Measurements from ENCODE around the gene SYNDIG1L. TPM values are rescaled to one million over a fixed set of nuclear protein-coding genes. Genes with fewer than 3 reads are reported as not detected.
"Not testable (repeated sequence)": the region's sequence is repeated elsewhere in the genome, so short reads cannot be mapped to it uniquely, and the experiment has no call there.

The SYNDIG1L gene
- total RNA-seq, 1 experiment from 2014 or later, result not detected

GRCh38 chr14:74403619-74404417, 22.2 kb downstream of the SYNDIG1L start:
- no peak for DNase-seq (ENCODE audit: low read depth)

DNA sequence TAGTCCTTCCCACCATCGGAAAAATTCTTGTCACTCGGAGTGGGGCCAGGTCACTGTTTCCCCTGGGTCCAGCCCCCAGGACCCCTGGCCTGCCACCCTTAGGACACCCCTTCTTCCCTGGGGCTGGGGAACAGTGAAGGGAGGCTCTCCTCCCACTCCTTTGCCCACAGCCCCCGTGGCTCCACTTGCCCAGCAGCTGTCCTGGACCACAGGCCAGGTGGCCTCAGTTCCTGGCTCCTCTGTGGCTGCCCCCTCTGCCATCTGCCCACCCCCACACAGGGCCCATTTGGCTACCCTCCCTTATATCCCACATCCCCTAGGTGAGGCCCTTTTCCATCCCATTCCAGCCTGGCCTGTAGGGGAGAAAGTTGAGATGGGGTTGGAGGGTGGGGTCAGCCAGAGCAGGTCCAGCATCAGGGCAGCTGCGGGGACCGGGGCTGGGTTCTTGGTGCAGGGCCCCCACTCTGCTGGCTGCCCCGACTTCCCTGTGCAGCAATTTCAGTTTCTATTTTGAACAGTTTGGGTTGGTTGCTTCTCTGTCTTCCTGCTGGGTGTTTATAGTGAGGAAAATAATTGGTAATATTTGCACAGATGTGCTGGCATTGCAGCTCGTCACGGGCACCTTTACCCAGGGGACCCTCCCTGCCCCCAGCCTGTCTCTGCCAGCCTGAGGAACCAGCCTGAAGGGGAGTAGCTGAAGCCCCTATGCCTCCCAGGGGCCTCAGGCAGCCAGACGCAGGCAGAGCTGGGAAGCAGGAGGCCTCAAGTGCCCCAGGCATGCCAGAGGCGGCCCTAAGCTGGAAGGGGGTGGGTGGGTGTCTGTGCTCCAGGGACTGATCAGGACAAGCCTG, 23.4 kb downstream of the SYNDIG1L start:
- no peak for DNase-seq (ENCODE audit: low read depth)

DNA sequence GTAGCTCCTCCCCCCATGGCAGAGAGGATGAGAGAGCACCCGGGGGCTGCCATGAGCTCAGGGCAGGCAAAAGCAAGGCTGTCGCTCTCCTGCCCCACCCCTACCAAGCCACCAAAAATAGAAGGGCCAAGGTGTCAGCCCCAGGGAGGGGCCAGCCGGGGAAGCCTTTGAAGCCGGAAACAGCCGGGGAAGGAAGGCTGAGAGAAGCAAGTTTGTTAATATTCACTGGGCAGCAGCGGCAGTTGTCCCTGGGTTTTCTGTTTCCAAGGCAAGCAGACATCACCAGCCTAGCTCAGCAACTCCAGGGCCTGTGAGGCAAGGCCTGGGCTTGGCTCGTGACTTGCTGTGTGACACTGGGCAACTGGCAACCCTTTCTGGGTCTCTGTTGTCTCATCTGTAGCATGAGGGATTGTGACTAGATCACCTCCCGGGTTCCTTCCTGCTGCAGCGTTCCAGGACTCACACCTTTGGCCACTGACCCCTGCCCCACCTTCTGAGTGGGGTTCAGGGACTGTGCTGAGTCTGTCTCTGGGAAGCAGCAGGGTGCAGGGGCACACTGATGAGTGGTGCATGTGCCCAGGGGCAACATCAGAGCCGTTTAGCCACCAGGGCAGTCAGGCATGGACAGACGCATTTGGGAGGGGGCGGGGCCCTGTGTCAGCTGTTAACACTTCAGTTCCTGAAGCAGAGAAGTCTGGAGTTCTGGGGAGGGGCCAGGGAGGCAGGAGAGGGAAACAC, 24.3 kb downstream of the SYNDIG1L start:
- peak; percentile 37 for DNase-seq (ENCODE audit: low read depth)

- no peak for DNase-seq (ENCODE audit: low read depth)
Measured at GRCh38 chr14:74400919-74401503, 25.0 kb downstream of the SYNDIG1L start.

DNA sequence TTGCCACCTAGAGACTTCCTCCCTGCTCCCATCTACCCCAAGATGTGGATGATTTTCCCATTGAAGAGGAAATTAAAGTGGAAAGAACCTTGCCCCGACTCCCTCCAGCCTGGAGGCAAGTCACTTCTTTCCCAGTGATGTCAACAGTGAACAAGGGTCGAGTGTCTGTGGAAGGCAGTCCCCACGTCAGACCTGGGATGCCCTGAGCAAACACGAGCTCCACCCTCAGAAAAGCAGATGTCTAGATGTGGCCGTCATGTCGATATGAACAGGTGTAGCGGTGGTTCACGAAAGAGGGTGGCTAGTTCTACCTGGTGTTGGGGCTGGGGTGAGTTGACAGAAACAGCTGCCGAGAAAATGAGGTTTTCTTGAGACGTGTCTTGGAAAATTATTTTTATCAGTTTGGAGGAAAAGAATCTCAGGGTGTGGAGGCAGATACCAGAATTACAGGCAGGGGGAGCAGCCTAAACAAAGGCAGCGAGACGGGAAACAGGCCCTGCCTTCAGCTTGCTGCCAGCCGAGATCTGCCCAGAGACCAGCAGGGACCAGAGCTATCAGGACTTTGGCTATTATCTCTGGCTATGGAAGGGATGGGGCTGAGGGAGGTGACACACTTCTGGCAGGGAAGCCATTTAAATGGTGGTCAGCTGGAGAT, 25.9 kb downstream of the SYNDIG1L start:
- peak; percentile 39 for DNase-seq (ENCODE audit: low read depth)

DNA sequence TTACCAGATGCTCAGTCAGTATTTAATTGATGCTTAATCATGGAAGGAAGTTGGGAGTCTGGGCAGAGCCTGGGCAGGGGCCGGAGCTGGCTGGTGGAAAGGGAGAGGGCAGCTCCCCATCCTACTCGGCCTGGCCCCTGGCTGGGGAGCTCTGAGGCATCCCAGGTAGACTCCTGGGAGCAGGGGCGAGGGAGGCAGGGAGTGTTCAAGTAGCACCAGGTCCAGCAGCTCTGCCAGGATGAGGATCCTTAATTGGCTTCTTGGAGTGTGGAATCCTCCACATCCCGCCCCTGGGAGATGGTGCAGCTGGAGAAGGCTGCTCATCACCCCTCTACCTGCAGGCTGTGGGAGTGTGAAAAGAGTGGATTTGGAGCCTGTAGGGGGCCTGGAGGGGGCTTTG, 30.9 kb downstream of the SYNDIG1L start:
- DNase-seq (ENCODE audit: low read depth), result no peak

DNA sequence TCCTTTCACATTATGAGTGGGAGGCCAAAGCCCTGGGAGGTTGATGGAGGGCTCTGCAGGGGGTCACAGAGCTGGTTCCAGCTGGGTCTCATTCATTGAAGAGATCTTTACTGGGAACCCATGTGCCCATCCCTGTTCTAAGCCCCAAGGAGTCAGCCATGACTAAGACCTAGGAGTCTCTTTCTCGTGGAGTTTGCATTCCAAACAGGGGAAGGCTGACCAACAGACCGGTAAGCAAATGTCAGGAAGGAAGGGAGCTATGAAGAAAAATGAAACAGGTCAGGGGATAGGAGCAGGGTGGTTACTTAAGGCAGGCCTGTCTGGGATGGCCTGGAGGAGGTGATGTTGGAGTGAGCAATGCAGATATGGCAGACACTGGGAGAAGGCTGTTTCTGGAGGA, 31.5 kb downstream of the SYNDIG1L start:
- DNase-seq (ENCODE audit: low read depth), result peak; percentile 25

GRCh38 chr14:74392616-74393570, 33.1 kb downstream of the SYNDIG1L start:
- DNase-seq (ENCODE audit: low read depth), result no peak

DNA sequence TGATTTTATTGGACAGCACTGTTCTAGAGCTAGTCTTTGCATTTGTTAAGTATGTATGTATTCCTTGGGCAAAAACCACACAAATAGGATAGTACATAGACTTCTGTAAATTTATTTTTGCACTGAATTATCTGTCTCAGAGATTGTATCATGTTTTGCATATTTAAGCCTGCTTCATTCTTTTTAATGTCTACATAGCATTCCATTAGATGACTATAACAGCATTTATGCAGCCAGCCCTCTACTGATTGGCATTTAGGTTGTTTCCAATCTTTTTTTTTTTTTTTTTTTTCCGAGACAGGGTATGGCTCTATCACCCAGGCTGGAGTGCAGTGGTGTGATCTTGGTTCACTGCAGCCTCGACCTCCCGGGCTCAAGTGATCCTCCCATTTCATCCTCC, 34.5 kb downstream of the SYNDIG1L start:
- DNase-seq (ENCODE audit: low read depth), result no peak

DNA sequence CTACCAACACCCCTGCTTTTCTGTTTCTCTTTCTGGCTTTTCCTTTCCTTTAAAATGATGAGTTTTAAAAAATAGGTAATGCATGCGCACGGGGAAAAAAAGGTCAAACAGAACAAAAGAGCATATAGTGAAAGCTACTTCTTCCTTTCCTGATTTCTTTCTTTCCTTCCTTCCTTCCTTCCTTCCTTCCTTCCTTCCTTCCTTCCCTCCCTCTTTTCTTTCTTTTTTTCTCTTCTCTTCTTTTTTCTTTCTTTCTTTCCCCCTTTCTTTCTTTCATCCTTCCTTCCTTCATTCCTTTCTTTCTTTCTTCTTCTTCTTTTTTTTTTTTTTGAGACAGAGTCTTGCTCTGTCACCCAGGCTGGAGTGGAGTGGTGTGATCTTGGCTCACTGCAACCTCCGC, 35.5 kb downstream of the SYNDIG1L start:
- DNase-seq (ENCODE audit: low read depth), result not testable (repeated sequence)

DNA sequence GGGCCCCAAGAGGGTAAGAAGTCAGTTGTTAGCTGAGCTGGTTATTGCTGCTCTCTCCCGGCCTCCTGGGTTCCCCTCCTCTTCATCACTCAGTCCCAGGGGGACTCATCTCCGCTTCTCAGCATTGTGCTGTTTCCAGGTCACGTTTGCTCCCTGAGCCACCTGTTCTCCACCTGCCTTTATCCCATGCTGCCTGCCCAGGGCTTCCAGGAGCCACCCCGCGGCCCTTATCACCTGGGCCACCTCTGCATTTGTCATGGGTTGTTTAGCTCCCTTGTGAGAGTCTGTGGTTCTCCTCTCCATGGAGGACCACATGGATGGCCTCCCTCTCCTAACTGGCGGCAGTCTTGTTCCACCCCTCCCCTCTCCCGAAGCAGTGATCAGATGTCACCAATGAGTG, 36.0 kb downstream of the SYNDIG1L start:
- no peak for DNase-seq (ENCODE audit: low read depth)

- no peak for DNase-seq (ENCODE audit: low read depth)
Measured at GRCh38 chr14:74382231-74382630, 43.8 kb downstream of the SYNDIG1L start.

DNA sequence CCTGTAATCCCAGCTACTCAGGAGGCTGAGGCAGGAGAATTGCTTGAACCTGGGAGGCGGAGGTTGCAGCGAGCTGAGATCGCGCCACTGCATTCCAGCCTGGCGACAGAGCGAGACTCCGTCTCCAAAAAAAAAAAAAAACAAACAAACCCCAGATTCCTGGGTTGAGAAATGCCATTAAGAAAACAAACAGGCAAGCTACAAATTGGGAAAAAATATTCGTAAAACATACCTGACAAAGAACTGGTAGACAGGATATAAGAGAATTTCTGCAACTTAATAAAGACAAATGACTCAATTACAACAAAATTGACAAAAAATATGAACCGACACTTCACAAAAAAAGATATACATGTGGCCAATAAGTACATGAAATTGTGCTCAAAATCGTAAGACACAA, 44.4 kb downstream of the SYNDIG1L start:
- DNase-seq (ENCODE audit: low read depth), result not testable (repeated sequence)

DNA sequence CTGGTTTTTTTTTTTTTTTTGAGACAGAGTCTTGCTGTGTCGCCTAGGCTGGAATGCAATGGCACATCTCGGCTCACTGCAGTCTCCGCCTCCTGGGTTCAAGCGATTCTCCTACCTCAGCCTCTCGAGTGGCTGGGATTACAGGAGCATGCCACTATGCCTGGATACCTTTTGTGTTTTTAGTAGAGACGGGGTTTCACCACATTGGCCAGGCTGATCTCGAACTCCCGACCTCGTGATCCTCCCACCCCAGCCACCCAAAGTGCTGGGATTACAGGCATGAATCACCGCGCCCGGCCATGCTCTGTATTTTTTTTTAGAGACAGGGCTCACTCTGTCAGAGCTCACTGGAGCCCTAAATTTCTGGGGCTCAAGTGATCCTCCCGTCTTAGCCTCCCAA, 45.2 kb downstream of the SYNDIG1L start:
- DNase-seq (ENCODE audit: low read depth), result no peak

GRCh38 chr14:74380172-74380571, 45.8 kb downstream of the SYNDIG1L start:
- DNase-seq (ENCODE audit: low read depth), result no peak

GRCh38 chr14:74377976-74378690, 47.9 kb downstream of the SYNDIG1L start:
- DNase-seq (ENCODE audit: low read depth), result no peak

GRCh38 chr14:74368441-74368840, 57.6 kb downstream of the SYNDIG1L start:
- no peak for DNase-seq (ENCODE audit: low read depth)

DNA sequence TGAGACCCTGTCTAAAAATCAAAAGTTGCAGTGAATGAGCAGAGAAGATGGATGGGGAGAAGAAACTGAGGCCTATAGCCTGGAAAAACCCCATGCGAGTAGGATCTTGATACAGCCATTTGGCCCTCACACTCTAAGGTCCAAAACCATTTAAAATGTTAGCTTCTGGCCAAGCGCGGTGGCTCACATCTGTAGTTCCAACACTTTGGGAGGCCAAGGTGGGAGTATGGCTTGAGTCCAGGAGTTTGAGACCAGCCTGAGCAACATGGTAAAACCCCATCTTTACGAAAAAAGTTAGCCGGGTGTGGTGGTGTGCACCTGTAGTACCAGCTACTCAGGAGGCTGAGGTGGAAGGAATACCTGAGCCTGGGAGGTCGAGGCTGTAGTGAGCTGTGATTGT, 58.0 kb downstream of the SYNDIG1L start:
- DNase-seq (ENCODE audit: low read depth), result no peak

GRCh38 chr14:74364271-74364880, 61.6 kb downstream of the SYNDIG1L start:
- no peak for DNase-seq (ENCODE audit: low read depth)
